Measurements from ENCODE around the gene RPL7A.
"Not testable (repeated sequence)": the region's sequence is repeated elsewhere in the genome, so short reads cannot be mapped to it uniquely, and the experiment has no call there.

The RPL7A gene

DNA sequence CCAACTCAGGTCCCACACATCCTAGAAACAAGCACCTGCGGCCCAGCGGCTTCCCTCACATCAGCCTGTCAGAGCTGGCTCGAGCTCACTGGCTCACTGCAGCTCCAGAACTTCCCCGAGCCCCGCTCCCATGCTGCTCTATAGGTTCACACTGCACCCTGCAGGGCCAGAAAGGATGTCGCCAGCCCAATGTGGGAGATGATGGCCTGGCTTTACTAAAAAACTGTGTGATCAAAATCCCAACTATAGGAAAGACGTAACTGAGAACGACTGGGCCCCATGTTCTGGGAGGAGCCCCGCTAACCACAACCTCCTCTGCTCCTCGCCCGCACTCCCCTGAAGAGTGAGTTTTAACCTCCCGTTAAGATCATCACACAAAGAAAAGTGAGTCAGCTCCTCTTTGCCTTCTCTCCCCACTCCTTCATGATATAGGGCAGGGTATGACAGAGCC is 23.3 kb downstream of the RPL7A start:
- DNase-seq = no peak

- no peak for DNase-seq
Measured at GRCh38 chr9:133372144-133372543, 24.1 kb downstream of the RPL7A start.

DNA sequence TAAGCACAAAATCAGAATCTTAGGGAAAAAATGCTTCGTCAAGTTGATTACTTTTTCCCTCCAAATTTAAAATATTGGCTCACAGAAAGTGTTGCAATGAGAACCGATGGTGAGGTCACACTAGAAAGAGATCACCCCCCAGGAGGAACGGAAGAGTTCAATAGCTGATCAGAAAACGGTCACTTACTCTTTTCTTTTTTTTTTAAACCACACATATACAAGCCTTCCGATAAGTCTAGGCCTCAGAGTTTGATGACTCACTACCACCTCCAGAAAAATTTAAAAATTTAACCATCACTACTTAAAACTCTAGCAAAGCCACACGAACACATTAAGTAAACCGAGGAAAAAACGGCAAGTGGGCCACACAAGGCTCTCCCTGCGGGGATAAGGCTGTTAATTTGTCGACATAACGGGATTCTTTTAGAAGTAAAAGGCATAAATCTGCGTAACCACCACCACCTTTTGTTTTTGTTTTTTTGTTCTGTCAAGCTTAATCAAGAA is 26.6 kb downstream of the RPL7A start:
- no peak for DNase-seq

- peak; percentile 52 for DNase-seq
Measured at GRCh38 chr9:133375116-133375723, 27.2 kb downstream of the RPL7A start.

GRCh38 chr9:133375724-133376654 is 28.0 kb downstream of the RPL7A start, which contains the start of the genes STKLD1 and SURF4:
Gene STKLD1, plus strand, starts transcription at chr9:133376366. Its CDS starts 108 bp downstream, at chr9:133376474.
Gene SURF4, minus strand, starts transcription at chr9:133376060. Its CDS starts 91 bp downstream, at chr9:133375969.
- peak; percentile 97 for DNase-seq

DNA sequence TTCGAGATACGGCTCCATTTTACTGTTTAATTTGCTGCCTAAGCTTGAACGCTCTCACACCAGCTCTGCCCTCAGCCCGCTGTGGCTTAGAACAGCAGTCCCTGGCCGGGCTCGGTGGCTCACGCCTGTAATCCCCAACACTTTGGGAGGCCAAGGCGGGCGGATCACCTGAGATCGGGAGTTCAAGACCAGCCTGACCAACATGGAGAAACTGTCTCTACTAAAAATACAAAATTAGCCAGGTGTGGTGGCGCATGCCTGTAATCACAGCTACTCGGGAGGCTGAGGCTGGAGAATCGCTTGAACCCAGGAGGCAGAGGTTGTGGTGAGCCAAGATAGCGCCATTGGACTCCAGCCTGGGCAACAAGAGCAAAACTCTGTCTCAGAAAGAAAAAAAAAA is 29.3 kb downstream of the RPL7A start:
- not testable (repeated sequence) for DNase-seq

DNA sequence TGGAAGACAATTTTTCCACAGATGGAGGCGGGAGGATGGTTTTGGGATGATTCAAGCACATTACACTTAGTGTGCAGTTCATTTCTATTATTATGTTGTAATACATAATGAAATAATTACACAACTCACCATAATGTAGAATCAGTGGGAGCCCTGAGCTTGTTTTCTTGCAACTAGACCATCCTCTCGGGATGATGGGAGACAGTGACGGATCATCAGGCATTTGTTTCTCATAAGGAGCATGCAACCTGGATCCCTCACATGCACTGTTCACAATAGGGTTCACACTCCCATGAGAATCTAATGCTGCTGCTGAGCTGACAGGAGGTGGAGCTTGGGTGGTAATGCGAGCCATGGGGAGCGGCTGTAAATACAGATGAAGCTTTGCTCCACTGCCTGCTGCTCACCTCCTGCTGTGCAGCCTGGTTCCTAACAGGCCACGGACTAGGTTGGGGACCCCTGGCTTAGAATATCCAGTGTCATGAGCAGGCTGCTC is 29.8 kb downstream of the RPL7A start:
- no peak for DNase-seq

DNA sequence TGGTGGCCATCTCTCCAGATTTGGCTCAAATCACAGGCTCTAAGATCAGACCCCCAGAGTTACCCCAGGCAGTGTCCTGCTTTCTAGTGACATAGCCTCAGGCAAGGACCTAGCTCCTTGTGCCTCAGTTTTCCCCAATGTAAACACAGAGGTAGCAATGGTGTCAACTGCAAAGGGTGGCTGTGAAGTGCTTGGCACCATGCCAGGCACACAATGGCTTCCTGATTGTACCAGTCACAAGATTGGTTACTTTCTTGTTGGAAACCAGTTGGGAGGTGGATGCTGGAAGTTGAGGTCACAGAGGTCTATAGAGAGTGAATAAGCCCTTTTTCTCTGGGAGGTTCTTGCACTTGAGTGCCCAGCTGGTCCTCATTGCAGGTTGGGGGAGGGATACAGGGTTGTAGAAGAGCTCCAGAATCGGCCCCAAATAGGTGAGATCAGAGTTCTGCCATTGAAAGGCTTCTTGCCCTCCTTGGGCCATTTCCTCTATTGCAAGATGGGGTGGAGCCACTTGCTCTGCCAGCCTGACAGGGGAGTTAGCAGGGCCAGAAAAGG is 30.5 kb downstream of the RPL7A start:
- DNase-seq = no peak

DNA sequence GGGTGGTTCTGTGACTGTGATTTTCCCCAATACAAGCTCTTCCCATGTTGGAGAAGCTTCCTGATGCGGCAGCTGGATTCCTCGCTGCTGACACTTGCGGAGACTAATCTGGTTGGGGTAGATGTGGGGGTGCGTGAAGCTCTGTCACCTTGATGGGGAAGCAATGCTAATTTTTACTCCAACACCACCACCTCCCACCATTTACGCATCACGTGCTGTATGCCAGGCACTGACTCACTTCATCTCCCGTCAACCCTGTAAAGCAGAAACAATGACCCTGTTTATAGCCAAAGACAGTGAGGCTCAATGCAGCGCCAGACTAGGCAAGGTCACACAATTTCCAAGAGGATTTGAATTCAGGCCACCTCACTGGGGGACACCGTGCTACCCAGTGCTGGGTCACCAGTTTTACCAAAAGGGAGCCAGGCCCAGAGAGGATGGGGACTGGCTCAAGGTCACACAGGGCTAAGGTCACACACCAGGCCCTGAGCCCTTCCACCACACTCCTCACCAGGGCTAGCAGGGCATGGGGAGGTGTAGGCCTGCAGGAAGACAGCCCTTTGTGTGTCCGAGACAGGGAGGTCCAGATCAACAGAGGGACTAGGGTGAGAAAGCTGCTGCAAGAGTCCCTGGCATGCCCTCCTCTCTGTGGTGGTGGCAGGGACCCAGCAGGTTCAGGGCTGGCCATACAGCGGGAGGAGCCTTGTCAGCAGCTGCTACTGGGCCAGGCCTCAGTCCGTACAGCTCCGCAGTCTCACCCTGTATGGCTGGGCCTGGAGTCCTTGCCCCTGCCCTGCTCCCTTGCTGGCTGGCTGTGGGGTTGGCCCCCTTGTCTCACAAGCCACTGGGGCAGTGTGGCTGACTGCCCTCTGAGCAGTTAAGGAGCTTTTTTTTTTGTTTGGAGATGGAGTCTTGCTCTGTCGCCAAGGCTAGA is 31.4 kb downstream of the RPL7A start:
- DNase-seq = no peak

GRCh38 chr9:133380734-133381133 is 32.7 kb downstream of the RPL7A start:
- DNase-seq = no peak

GRCh38 chr9:133382507-133383141 is 34.6 kb downstream of the RPL7A start:
- no peak for DNase-seq

DNA sequence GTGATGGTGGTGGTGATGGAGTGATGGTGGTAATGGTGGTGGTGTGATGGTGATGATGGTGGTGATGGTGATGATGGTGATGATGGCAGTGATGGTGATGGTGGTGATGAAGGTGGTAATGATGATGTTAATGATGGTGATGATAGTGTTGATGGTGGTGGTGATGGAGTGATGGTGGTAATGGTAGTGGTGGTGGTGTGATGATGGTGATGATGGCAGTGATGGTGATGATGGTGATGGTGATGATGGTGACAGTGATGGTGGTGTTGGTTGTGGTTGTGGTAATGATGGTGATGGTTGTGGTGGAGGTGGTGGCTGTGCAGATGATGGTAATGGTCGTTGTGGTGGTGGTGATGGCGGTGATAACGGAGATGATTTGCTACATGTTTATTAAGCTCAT is 35.4 kb downstream of the RPL7A start:
- no peak for DNase-seq

GRCh38 chr9:133384736-133385321 is 36.8 kb downstream of the RPL7A start:
- no peak for DNase-seq

DNA sequence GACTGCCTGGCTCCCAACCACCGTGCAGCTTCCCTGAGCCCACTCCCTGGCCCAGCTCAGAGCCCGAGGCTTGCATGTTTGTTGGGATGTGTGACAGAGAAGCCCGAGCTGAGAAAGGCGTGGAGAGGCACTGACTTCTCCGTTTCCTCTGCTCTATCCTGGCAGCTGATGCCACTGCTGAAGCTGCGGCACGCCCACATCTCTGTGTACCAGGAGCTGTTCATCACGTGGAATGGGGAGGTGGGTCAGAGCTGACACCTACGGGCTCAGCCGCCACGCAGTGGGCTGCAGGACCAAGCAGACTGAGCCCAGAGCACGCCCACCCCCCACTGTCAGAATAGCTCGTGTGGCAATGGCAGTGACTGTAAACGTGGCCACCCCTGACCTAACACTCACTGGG is 37.4 kb downstream of the RPL7A start:
- DNase-seq = no peak

- no peak for DNase-seq
Measured at GRCh38 chr9:133386338-133386737, 38.3 kb downstream of the RPL7A start.

DNA sequence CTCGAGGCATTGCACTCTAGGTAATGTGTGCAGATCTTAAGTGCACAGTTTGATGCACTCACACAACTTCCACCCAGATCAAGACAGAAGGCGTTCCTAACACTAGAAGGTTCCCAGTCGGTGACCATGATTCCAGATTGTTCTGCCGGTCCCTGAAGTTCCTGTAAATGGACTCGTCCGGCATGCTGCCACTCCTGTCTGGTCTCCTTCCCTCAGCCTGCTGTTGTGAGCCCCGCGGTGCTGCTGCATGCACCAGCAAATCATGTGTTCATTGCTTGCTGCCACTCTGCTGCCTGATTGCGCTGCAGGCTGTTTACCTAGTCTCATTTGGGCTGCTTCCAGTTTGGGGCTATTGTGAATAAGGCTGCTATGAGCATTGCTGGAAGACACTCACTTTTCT is 39.7 kb downstream of the RPL7A start:
- no peak for DNase-seq

DNA sequence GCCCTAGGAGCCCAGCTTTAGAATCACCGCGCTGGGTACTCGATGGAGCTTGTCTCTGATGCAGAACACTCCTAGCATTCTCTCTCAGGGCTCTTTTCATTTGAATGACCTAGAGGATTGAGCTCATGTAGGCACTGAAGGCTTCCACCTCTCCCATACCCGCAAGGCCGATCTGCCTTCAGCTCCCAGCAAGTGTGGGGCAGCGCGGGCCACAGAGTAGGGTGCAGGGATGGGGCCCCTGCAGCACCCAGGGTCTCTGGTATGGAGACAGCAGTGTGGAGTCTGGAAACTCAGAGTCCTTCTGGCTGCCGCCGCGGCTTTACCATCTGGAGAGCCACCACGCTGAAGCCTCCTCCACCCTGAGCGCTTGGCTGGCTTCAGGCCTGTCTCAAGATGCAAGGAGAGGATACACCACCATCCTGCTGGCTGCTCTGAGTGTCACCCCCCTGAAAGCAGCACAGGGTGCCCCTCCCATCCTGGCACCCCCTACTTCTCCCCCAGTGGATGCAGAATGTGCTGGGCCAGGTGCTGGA is 41.1 kb downstream of the RPL7A start:
- no peak for DNase-seq

GRCh38 chr9:133389562-133389961 is 41.5 kb downstream of the RPL7A start:
- DNase-seq = no peak

DNA sequence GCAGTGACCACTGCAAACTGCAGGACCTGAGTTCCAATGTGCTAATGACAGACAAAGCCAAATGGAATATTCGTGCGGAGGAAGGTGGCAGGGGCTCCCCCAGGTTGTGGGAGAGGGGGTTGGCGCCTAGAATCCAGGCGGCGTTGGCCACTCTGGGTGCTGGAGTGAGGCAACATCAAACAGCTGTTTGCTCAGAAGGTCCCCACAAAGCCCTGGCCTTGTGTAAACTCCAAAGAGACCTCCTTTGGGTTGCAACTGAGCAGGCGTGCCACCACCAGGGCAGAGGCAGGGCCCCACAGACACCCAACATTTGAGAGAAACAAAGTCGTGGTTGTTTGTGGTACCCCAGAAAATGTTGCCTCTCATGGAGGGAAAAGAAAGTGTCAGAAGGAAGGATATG is 42.7 kb downstream of the RPL7A start:
- DNase-seq = no peak

- not testable (repeated sequence) for DNase-seq
Measured at GRCh38 chr9:133391449-133391848, 43.4 kb downstream of the RPL7A start.

DNA sequence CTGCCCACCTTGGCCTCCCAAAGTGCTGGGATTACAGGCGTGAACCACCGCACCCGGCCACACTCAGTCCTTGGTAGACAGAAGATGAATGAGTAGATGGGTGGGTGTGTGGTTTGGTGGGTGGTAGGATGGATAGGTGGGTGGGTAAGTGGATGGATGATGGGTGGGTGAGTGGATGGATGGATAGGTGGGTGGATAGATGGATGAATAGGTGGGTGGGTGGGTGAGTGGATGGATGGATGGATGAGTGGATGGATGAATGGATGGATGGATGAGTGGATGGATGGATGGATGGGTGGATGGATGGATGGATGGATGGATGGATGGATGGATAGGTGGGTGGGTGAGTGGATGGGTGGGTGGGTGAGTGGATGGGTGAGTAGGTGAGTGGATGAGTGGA is 44.3 kb downstream of the RPL7A start:
- not testable (repeated sequence) for DNase-seq
